ENCODE measurements around the gene CPE. TPM values are rescaled to one million over a fixed set of nuclear protein-coding genes. Genes with fewer than 3 reads are reported as not detected.

The CPE gene
- 100 to 1,000 TPM; 106 to 129 (median 114) TPM for total RNA-seq

DNA sequence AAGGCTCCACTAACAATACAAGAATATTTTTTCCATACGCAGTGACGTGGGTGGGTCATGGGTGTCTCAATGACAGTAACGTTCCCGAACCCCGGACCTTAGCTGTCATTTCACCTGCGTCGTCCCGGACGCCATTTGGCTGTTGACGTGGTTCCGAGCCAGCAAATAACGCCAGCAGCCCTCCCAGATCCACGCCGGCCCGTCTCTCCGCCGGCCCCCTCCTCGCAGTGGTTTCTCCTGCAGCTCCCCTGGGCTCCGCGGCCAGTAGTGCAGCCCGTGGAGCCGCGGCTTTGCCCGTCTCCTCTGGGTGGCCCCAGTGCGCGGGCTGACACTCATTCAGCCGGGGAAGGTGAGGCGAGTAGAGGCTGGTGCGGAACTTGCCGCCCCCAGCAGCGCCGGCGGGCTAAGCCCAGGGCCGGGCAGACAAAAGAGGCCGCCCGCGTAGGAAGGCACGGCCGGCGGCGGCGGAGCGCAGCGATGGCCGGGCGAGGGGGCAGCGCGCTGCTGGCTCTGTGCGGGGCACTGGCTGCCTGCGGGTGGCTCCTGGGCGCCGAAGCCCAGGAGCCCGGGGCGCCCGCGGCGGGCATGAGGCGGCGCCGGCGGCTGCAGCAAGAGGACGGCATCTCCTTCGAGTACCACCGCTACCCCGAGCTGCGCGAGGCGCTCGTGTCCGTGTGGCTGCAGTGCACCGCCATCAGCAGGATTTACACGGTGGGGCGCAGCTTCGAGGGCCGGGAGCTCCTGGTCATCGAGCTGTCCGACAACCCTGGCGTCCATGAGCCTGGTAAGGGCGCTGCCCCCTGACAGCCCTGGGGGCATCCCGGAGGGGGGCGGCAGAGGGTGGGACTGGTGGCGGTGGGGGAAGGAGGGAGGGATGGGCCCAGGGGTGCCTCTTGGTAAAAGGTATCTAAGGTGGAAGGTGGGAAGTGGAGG is at the start of gene CPE:
Gene CPE, plus strand, starts transcription at position 264 of the 933 bp plus-strand sequence. Its CDS starts 214 bp downstream, at position 478.
- TF ChIP-seq POLR2AphosphoS5 (IDR thresholded peaks at IDR 0.05) (peak; percentile 62 to 78 (median 65)), POLR2A (IDR thresholded peaks at IDR 0.05) (peak; percentile 43)
- TF ChIP-seq, protein P1, sequence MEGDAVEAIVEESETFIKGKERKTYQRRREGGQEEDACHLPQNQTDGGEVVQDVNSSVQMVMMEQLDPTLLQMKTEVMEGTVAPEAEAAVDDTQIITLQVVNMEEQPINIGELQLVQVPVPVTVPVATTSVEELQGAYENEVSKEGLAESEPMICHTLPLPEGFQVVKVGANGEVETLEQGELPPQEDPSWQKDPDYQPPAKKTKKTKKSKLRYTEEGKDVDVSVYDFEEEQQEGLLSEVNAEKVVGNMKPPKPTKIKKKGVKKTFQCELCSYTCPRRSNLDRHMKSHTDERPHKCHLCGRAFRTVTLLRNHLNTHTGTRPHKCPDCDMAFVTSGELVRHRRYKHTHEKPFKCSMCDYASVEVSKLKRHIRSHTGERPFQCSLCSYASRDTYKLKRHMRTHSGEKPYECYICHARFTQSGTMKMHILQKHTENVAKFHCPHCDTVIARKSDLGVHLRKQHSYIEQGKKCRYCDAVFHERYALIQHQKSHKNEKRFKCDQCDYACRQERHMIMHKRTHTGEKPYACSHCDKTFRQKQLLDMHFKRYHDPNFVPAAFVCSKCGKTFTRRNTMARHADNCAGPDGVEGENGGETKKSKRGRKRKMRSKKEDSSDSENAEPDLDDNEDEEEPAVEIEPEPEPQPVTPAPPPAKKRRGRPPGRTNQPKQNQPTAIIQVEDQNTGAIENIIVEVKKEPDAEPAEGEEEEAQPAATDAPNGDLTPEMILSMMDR (IDR thresholded peaks at IDR 0.05): peak; percentile 58 to 88 (median 78)
- intact Hi-C loops (cut with DNase I; ENCODE audit: low total_unique reads): no loop called here
- DNase-seq (ENCODE audit: low spot score in 2 of 2): peak; percentile 76 to 81
- Histone ChIP-seq H3K36me3 (no peaks in the 10 kb centered on the region), H3K9me3 (peaks cover 4 to 6% of the 10 kb centered on the region in 2 donors), H3K27ac (peak within 1 kb of the TSS; percentile 85 to 91), H3K4me1 (peaks cover 0 to 4% of the 10 kb centered on the region in 2 donors), H3K27me3 (no peaks in the 10 kb centered on the region), H3K4me3 (peak within 1 kb of the TSS; percentile 61 to 86 (median 82))

DNA sequence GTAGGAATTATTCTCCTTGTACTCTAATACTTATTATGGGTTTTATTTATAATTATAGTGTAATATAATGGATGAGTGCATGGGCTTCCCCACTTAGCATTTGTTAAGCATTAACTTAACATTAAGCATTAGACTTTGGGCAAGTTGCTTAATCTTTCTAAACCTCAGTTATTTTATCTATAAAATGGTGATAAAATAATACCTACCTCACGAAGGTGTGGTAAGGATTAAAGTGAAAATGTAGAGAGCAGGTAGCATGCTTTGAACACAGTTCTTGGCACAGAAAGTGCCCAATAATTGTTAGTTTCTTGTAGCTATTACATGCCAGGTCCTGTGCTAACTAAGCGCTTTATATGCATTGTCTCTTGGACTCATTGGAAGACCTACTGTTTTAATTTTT is 48.7 kb upstream of the CPE start:
- Histone ChIP-seq H3K27me3 (no peaks in the 10 kb centered on the region), H3K4me3 (no peak overlapping the region), H3K9me3 (no peaks in the 10 kb centered on the region), H3K36me3 (no peaks in the 10 kb centered on the region), H3K27ac (no peak overlapping the region), H3K4me1 (peaks cover 0 to 4% of the 10 kb centered on the region in 2 donors)
- DNase-seq (ENCODE audit: low spot score in 2 of 2): no peak
- TF ChIP-seq, protein P1 (IDR thresholded peaks at IDR 0.05): no peak
- TF ChIP-seq POLR2AphosphoS5 (IDR thresholded peaks at IDR 0.05) (no peak), POLR2A (IDR thresholded peaks at IDR 0.05) (no peak)
- intact Hi-C loops (cut with DNase I; ENCODE audit: low total_unique reads): no loop called here

DNA sequence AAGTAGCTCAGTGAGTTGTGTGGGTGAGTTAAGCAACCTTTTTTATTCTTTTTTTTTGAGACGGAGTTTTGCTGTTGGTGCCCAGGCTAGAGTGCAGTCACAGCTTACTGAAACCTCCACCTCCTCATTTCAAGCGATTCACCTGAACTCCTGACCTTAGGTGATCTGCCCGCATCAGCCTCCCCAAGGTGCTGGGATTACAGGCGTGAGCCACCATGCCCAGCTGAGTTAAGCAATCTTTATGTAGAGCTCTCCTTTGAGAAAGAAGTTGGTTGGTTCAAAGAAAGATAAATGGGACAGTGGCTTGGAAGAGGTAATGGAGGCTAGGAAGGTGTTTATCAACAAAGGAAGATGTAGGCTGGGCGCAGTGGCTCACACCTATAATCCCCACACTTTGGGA is 48.1 kb upstream of the CPE start:
- H3K27me3 ChIP-seq: no peaks in the 10 kb centered on the region
- H3K36me3 ChIP-seq: no peaks in the 10 kb centered on the region
- no peak overlapping the region for H3K4me3 ChIP-seq
- intact Hi-C loops (cut with DNase I; ENCODE audit: low total_unique reads): no loop called here
- no peak overlapping the region for H3K27ac ChIP-seq
- no peak for DNase-seq (ENCODE audit: low spot score in 2 of 2)
- no peak for TF ChIP-seq POLR2A (IDR thresholded peaks at IDR 0.05)
- TF ChIP-seq POLR2AphosphoS5 (IDR thresholded peaks at IDR 0.05): no peak
- TF ChIP-seq, protein P1 (IDR thresholded peaks at IDR 0.05): no peak
- no peaks in the 10 kb centered on the region for H3K9me3 ChIP-seq
- H3K4me1 ChIP-seq: peaks cover 0 to 4% of the 10 kb centered on the region in 2 donors

DNA sequence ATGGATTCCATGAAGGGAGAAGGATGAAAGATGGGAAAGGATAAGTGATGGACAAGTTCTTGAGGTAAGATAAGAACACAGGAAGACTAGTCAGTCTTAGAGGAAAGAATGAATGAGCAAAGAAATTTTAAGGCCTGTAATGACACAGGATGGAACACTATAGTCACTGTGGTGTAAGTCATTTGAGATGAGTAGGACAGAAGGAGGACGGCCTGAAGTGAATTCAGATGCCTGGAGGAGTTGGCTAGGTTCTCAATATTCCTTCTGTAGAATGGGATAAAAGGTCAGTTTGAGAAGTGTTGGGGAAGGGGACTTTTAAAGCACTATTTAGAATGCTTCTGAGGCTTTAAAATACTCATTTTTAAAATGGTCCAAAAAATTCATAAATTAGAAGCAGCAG is 47.4 kb upstream of the CPE start:
- Histone ChIP-seq H3K4me3 (no peak overlapping the region), H3K27me3 (no peaks in the 10 kb centered on the region), H3K4me1 (no peaks in the 10 kb centered on the region), H3K27ac (no peak overlapping the region), H3K9me3 (no peaks in the 10 kb centered on the region), H3K36me3 (no peaks in the 10 kb centered on the region)
- no peak for DNase-seq (ENCODE audit: low spot score in 2 of 2)
- TF ChIP-seq POLR2AphosphoS5 (IDR thresholded peaks at IDR 0.05) (no peak), POLR2A (IDR thresholded peaks at IDR 0.05) (no peak)
- TF ChIP-seq, protein P1 (IDR thresholded peaks at IDR 0.05): no peak
- intact Hi-C loops (cut with DNase I; ENCODE audit: low total_unique reads): no loop called here

DNA sequence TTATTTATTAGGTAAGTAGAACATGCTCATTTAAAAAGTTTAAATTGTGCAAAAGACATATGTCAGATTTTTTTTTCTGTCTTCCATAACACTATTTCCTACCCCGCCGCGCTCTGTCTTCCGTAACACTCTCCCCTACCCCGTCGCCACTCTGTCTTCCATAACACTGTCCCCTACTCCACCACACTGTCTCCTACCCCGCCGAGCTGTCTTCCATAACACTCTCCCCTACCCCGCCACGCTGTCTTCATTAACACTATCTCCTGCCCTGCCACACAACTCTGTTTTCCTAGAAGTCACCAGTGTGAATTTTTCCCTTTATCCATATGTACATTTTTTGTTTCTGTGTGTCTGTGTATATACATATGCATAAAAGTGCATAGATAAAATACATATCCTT is 47.0 kb upstream of the CPE start:
- Histone ChIP-seq H3K27ac (no peak overlapping the region), H3K9me3 (no peaks in the 10 kb centered on the region), H3K27me3 (no peaks in the 10 kb centered on the region), H3K4me3 (no peak overlapping the region), H3K36me3 (no peaks in the 10 kb centered on the region), H3K4me1 (no peaks in the 10 kb centered on the region)
- TF ChIP-seq POLR2AphosphoS5 (IDR thresholded peaks at IDR 0.05): no peak
- intact Hi-C loops (cut with DNase I; ENCODE audit: low total_unique reads): no loop called here
- no peak for DNase-seq (ENCODE audit: low spot score in 2 of 2)
